AG09319 (cell line): Measurements from ENCODE around the gene CELF4.

Experiments
- DNase-seq: peaks from one replicate; pipeline ENCODE4 v3.0.0-alpha.2; 2010; ENCODE audit warnings: low read depth; ENCODE audit errors: extremely low read depth
- TF ChIP-seq, protein P1 (sequence below): IDR thresholded peaks from 2 replicates; pipeline ENCODE4 v1.5.1; 2011; ENCODE audit warnings: low read depth, mild to moderate bottlenecking, inconsistent platforms, low read length, moderate library complexity

CELF4 gene

DNA sequence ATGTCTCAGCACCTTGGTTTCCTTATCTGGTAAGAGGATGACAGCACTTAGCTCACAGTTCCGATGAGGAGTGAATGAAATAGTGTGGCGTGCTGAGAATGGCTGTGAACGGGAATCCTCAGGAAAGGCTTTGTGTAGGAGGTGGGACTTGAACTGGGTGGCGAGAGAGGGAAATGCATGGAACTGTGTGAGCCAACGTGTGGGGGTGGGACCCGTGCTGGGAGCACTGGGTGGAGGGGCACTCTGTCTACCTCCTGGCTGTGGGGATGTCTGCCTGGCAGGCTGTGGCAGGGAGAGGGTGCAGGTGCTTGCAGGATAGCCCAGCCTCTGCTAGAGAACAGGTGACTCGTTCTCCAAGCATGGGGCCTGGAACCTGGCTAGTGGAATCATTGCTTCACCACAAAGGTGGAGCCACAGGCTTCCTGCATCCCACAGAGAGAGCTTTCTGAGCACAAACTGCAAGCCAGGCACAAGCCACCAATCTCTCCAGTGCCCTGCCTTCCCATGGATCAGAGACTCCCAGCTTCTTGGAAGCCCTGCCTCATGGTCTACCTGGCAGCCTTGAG is 145.2 kb downstream of the CELF4 start:
- TF ChIP-seq, protein P1, sequence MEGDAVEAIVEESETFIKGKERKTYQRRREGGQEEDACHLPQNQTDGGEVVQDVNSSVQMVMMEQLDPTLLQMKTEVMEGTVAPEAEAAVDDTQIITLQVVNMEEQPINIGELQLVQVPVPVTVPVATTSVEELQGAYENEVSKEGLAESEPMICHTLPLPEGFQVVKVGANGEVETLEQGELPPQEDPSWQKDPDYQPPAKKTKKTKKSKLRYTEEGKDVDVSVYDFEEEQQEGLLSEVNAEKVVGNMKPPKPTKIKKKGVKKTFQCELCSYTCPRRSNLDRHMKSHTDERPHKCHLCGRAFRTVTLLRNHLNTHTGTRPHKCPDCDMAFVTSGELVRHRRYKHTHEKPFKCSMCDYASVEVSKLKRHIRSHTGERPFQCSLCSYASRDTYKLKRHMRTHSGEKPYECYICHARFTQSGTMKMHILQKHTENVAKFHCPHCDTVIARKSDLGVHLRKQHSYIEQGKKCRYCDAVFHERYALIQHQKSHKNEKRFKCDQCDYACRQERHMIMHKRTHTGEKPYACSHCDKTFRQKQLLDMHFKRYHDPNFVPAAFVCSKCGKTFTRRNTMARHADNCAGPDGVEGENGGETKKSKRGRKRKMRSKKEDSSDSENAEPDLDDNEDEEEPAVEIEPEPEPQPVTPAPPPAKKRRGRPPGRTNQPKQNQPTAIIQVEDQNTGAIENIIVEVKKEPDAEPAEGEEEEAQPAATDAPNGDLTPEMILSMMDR = no peak
- no peak for DNase-seq

DNA sequence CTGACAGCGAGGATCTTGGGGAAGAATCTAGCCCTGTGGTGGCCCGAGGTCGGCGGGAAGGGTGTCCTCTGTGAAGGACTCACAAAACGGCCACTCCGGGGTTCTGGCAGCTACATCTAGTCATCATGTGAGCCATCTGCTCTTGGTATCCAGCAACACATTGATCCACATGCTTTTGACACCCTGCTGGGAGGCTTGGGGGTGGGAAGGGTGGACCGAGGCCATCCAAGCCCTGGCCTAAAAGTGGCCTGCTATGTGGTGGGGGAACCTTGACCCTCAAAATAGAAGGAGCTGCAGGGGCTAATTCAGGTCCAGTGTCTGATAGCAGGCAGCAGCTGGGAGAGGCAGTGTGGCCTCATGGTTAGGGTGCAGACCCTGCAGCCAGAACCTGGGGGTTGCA is 145.7 kb downstream of the CELF4 start:
- TF ChIP-seq, protein P1 = no peak
- no peak for DNase-seq

DNA sequence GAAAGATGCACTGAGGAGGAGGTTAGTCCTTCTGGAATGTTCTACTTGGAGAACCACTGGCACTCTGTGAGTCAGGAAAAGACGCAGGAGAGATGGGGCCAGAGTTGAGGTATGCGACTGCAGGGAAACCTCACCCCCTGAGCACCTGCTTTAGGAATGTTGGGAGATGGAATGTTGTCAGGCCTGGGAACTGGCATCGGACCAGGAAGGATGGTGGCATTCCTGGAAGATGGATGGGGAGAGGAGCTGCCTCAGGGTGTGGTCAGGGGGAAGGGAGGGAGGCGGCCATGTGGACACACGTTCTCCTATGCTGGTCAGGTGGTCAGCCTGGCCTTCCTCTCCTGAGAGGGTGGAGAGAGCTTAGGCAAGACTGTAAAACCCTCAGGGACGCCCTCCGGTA is 146.3 kb downstream of the CELF4 start:
- TF ChIP-seq, protein P1 = no peak
- DNase-seq = no peak

DNA sequence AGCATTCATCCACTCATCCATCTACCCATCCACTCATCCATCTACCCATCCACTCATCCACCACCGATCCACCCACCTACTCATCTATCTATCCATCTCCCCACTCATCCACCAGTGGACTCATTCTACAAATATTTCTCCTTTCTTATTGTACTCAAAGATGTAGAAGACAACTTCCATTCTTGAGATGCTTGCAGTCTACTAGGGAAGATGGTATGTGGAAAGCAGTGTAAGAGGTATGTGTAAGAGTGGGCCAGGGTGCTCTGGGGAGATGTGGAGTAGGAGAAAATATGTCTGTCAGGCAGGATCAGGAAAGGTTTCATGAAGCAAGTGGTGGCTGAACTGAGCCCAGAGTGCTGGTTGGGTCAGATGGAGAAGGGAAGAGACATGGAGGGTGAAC is 150.8 kb downstream of the CELF4 start:
- TF ChIP-seq, protein P1 = no peak
- no peak for DNase-seq

DNA sequence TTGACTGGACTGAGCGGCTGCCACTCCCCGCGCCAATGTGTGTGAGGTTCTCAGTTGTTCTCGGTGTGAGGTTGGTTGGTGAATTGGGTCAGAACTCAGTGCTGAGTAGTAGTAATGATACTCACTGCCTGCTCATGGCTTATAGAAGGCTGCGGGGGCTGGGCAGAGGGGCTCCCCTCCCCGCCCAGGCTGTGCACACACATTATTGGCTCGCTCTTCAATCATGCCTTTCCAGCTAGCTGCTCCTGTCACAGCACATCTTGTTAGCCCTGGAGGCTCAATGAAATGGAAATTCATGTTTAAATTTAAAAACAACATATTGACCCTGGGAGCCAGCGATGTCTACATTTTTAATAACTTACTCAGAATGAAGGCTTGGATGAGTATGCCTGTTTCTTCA is 152.8 kb downstream of the CELF4 start:
- TF ChIP-seq, protein P1 = no peak
- no peak for DNase-seq

DNA sequence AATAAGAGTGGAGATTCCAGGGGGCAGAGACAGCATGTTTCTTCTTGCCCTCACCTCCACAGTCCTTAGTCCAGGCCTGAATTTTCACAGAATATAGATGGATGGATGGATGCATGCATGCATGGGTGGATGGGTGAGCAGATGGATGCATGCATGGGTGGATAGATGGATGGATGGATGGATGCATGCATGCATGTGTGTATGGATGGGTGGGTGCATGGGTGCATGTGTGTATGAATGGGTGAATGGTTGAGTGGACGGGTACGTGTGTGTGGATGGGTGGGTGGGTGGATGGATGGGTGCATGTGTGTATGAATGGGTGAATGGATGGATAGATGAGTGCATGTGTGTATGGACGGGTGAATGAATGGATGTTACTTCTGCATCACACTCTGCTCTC is 153.3 kb downstream of the CELF4 start:
- DNase-seq = no peak
- TF ChIP-seq, protein P1 = no peak

DNA sequence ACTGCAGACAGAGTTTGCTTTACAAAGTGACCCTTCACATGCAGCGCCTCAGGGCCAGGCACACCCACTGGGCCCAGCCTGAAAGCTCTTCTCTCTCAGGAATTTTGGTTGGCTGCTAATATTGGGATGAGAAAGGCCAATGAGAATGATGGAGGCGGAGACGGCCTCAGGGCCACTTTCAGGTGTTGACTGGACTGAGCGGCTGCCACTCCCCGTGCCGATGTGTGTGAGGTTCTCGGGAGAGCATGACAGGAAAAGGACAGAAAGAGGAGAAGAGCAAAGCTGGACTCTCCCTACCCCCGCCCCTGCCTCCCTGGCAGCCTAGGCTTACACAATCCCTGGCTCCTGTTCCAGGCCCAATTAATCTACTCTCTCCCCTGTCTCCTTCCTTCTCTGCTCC is 155.7 kb downstream of the CELF4 start:
- TF ChIP-seq, protein P1 = no peak
- DNase-seq = peak; percentile 8
